ENCODE data around the gene SLC16A8.
"Not testable (repeated sequence)": the region's sequence is repeated elsewhere in the genome, so short reads cannot be mapped to it uniquely, and the experiment has no call there.

The SLC16A8 gene

GRCh38 chr22:38043151-38044039 is 40.6 kb downstream of the SLC16A8 start:
- no peak for DNase-seq (ENCODE audit: low spot score)

- no peak for DNase-seq (ENCODE audit: low spot score)
These were observed 41.5 kb downstream of the SLC16A8 start for GRCh38 chr22:38042488-38042790.

DNA sequence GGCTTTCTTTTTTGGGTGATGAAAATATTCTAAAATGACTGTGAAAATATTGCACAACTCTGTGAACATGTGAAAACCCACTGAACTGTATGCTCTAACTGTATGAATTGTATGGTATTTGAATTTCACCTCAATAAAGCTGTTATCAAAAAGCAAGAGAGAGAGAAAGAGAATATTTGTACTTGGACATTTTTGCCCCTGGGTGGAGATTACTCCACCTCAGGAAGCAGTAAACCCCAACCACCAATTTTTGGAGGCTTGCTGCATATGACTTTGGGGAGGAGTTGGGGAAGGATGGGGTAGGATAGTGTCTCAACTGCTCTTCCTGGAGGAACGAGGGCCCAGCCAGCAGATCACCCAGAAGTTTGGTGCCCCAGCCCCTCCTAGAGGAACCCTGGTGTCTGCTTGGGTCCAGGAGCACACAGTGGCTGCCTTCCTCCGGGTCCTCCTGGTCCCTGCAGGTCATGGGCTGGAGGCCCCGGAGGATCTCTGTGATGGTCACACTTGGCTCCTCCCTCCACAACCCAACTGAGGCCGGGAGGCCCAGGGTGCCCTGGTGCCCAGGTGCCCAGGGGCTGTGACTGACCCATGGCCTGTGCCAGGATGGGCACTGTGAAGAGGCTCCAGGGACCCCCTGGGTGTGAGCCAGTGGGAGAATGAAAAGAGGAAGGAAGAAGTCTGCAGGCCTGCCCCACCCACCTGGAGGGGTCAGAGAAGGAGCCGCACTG is 42.1 kb downstream of the SLC16A8 start:
- no peak for DNase-seq (ENCODE audit: low spot score)

- no peak for DNase-seq (ENCODE audit: low spot score)
These were observed 42.8 kb downstream of the SLC16A8 start for GRCh38 chr22:38040953-38041759.

DNA sequence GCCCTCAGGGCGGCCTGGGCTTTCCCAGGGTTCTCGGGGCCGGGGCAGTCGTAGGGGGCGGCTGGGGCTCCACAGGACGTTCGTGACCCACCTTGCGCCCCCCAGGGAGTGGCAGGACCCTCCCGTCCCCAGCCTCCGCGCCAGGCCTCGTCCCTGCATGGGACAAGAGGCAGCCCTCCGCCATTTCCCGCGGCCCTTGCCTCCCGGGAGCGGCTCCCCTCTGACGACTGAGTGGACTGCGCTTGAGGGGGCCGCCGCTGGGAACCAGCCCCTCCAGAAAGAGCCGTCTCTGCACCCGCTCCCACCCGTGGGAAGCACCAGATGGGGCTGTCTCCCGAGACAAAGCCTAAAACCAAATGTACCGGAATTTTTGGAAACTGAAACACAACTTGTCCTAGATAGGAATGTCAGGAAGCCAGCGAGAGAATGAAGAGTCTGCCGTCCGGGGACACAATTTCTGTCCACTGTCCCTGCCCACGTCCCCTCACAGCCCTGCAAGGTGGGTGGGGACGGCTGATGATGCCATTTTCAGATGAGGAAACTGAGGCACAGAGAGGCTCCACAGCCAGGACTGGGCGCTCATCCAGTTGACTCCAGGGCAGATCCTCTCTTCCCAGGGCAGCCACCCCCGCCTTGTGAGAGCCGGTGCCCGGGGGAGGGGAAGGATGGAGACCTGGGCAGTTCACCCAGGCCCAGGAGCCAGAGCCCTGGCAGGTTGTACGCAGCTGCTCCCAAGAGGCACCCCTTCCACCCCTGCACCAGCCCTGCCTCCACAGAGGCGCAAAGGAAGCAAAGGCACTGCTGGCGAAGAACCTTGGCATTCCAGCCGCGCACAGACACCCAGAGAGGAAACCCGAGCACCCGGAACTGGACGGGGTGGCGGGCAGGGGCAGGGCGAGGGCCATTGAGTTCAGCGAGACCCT is 44.8 kb downstream of the SLC16A8 start:
- DNase-seq (ENCODE audit: low spot score), result no peak

DNA sequence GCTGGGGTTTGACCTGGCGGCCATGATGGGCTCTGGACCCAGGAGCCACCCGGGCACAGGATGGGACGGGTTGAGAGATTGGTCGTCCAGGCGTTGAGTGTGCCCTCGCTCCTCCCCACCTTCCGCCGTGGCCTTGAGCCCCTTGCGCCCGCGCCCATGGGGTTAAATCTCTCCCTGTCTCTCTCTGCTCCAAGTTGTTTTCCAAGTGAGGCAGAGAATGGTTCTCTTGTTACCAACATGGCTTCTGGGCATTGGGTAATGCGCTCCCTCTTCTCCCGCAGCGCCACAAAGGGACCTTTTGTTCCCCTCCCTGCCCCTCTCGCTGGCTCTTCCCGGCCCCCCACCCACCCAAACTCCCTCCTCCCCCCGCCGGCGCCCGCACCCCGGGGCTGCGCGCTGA is 45.6 kb downstream of the SLC16A8 start:
- DNase-seq (ENCODE audit: low spot score), result no peak

- DNase-seq (ENCODE audit: low spot score), result not testable (repeated sequence)
These were observed 46.4 kb downstream of the SLC16A8 start for GRCh38 chr22:38037367-38038150.

DNA sequence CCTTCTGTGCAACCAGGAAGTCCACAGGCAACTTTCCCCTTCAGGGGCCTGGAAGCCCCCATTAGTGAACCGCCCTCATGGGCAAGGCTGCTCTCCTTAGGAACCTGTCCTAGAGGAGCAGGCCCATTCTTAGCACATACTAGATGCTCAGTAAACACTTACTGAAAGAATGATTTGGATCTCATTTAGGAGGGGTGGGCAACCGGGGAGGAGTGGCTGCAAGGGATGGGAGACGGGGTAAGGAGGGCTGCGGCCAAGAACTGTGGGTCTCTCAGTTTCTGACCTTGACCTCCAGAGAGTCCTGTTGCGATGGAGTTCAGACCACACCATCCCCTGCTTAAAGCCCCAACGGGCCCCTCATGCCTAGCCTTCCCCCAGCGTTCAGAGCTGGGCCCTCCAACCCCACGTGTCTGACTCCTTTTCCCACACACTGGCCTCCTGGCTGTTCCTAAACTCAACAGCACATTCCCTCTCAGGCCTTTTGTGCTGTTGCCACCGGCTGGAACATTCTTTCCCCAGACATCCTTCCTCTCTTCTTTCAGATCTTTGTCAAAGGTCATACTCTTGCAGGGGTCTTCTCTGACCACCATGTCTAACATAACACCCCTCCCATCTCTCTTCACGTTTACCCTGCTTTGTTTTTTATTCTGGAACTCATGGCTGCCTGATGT is 47.5 kb downstream of the SLC16A8 start:
- no peak for DNase-seq (ENCODE audit: low spot score)

DNA sequence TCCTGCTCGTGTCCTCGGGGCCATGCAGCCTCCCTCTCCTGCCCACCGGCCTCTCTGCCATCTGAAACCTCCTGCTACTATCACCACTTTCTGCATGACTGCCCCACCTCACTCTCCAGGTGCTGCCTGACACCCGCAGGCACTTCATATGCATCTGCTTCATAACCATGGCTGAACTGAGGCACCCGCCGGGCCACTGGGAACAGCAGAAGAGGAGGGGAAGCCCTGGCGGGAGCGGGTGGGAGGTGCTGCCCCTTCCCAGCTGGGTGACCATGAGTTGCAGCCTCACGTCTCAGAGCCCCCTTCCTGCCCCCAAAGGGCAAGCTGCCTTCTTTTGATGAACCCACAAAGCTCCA is 48.5 kb downstream of the SLC16A8 start:
- DNase-seq (ENCODE audit: low spot score), result no peak

DNA sequence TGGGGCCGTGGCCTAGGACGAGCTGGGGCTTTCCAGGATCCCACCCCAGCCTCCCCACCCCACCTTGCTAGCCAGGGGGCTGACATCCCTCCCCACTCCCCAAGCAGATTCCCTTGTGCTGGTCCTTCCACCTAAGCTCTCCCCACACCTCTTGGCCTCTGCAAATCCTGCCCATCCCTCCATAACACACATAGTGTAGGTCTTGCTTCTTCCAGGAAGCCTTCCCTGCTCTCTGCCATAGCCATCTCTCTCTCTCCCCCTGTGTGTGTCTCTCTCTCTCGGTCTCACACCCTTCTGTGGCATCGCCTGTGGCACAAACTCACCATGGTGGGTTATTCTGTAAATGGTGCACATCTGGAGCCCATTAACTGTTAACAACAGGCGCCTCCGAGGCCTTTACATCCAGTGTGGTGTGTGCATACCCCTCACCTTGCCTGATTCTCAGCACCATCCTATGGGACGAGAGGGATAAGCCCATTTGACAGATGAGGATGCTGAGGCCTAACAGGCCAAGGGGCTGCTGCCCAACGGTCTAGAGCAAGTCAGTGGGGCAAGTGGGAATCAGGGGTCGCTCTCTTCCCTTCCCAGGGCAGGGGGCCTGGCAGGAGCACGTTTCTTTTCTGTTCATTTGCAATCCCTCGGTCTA is 49.0 kb downstream of the SLC16A8 start:
- no peak for DNase-seq (ENCODE audit: low spot score)

- DNase-seq (ENCODE audit: low spot score), result no peak
These were observed 49.6 kb downstream of the SLC16A8 start for GRCh38 chr22:38034278-38034882.

GRCh38 chr22:38033522-38034277 is 50.3 kb downstream of the SLC16A8 start:
- no peak for DNase-seq (ENCODE audit: low spot score)

DNA sequence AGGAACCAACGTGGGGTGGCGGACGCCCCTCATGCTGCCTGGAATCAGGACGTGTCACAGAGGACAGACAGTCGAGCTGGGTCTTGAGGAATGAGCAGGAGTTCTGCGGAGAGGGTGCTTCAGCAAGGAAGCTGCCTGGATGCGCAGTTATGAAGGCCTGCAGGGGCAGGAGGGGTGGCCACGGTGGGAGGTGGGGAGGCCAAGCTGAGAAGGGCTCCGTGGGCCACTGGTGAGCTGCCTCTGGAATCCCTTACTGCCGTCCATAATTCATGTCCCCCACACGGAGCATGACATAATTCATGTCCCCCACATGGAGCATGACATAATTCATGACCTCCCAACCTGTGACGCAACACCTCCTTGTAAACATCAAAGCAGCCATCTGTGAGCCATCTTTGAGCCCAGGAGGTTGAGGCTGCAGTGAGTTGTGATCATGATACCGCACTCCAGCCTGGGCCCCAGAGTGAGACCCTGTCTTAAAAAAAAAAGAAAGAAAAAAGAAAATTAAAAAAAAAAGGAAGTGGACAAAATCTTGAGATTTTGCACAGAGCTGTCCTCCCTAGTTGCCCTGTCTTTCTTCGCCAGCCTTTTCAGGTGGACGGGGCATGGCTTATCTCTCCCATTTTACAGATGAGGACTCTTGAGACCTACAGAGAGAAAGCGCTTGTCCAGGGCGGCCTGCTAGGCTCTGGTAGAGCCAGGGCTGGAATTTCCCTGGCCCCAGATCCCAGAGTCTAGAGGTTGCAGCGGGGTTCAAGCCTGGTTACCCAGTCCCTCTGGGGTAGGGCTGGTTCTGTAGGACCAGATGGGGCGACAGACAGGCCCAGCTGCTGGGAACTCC is 51.1 kb downstream of the SLC16A8 start:
- DNase-seq (ENCODE audit: low spot score), result no peak

DNA sequence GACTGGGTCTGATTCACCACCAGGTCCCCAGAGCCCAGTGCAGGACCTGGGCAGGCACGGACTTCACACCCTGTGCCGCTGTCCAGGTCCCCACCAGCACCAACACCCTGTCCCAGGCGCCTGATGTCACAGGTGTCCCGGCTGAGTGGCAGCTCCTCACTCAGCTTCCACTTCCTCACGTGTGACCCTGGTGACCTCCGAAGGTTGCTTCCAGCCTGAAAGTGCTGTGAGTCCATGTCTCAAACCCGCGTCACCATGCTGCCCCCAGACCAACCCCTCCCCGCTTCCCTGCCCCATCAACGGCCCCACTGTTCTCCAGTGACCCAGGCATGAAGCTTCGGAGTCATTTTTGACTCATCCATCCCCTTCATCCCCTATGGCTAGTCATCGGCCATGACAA is 52.5 kb downstream of the SLC16A8 start:
- DNase-seq (ENCODE audit: low spot score), result no peak

GRCh38 chr22:38030311-38031133 is 53.5 kb downstream of the SLC16A8 start:
- no peak for DNase-seq (ENCODE audit: low spot score)

DNA sequence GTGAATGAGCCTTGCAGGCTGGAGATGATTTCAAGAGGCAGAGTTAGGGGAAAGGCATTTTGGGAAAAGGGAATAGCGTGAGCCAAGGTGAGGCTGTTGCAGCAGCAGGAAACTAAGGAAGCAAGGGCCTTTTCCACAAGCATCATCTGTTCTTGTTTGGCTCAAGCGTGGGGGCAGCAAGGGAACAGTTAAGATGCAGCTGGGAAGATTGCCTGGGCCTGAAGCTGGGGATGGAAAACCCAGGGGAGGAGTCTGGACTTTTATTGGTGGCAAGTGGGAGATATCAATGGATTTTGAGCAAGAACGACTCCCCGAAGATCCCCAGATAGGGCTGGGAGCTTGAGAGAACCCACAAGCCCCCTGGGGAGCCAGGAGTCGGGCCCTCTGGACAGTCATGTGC is 54.1 kb downstream of the SLC16A8 start:
- no peak for DNase-seq (ENCODE audit: low spot score)

GRCh38 chr22:38029370-38029769 is 54.6 kb downstream of the SLC16A8 start:
- DNase-seq (ENCODE audit: low spot score), result no peak

Measured in hematopoietic multipotent progenitor cell treated with erythropoietin and hydrocortisone succinate and interleukin-3 and kit ligand, for 17 days (in vitro differentiated cells).